DOHH2 (cell line): ENCODE results near the gene YPEL3.
"Not testable (repeated sequence)": the region's sequence is repeated elsewhere in the genome, so short reads cannot be mapped to it uniquely, and the experiment has no call there.

Source experiments
- H3F3A ChIP-seq: fragments of 200-600 bp; sonication (generic), shearing (Covaris generic); 2 replicates; pipeline ENCODE4 v1.6.0; 2016; ENCODE audit warnings: antibody characterized with exemption, mild to moderate bottlenecking; ENCODE audit not compliant: control insufficient read depth, insufficient read depth
- H3K27ac ChIP-seq: fragments of 200-600 bp; sonication (generic); 2 replicates; pipeline ENCODE4 v1.5.1; 2014; ENCODE audit warnings: low read depth, mild to moderate bottlenecking, low read length, moderate library complexity
- H3K27me3 ChIP-seq: fragments of 200-600 bp; sonication (generic); 2 replicates; pipeline ENCODE4 v1.6.1; 2014; ENCODE audit warnings: mild to moderate bottlenecking, low read length, mixed read lengths; ENCODE audit not compliant: control insufficient read depth
- H3K36me3 ChIP-seq: fragments of 200-600 bp; sonication (generic); 2 replicates; pipeline ENCODE4 v1.6.1; 2014; ENCODE audit warnings: mild to moderate bottlenecking, low read length, moderate library complexity, mixed read lengths; ENCODE audit not compliant: control insufficient read depth
- H3K4me1 ChIP-seq: fragments of 200-600 bp; sonication (generic); 2 replicates; pipeline ENCODE4 v1.6.1; 2014; ENCODE audit warnings: mild to moderate bottlenecking, low read length, mixed read lengths; ENCODE audit not compliant: control insufficient read depth
- H3K4me2 ChIP-seq: fragments of 200-600 bp; sonication (generic); 2 replicates; pipeline ENCODE4 v1.6.0; 2014; ENCODE audit warnings: mild to moderate bottlenecking, low read length, moderate library complexity
- H3K4me3 ChIP-seq: fragments of 200-600 bp; sonication (generic); 2 replicates; pipeline ENCODE4 v1.5.1; 2014; ENCODE audit warnings: mild to moderate bottlenecking, low read length, mixed read lengths
- H3K79me2 ChIP-seq: fragments of 200-600 bp; sonication (generic); 2 replicates; pipeline ENCODE4 v1.6.1; 2014; ENCODE audit warnings: mild to moderate bottlenecking, low read length, mixed read lengths; ENCODE audit not compliant: control insufficient read depth
- H3K9me2 ChIP-seq: fragments of 200-600 bp; sonication (generic); replicated peaks from 2 replicates; pipeline ENCODE4 v1.6.1; 2014; ENCODE audit warnings: mild to moderate bottlenecking, low read length, mixed read lengths; ENCODE audit not compliant: control insufficient read depth
- H3K9me3 ChIP-seq: fragments of 200-600 bp; sonication (generic); 2 replicates; pipeline ENCODE4 v1.6.1; 2014; ENCODE audit warnings: antibody characterized with exemption, low read length, mixed read lengths; ENCODE audit not compliant: control insufficient read depth, insufficient read depth
- H4K20me1 ChIP-seq: fragments of 200-600 bp; sonication (generic); 2 replicates; pipeline ENCODE4 v1.6.0; 2014; ENCODE audit warnings: low read depth, mild to moderate bottlenecking, antibody characterized with exemption, low read length, moderate library complexity; ENCODE audit not compliant: control insufficient read depth, insufficient read depth
- EZH2phosphoT487 ChIP-seq: fragments of 200-600 bp; sonication (generic); IDR thresholded peaks from 2 replicates; pipeline ENCODE4 v1.6.1; 2017; ENCODE audit warnings: borderline replicate concordance, mild to moderate bottlenecking, antibody characterized with exemption, low read length, moderate library complexity, mixed read lengths
- TF ChIP-seq, protein P1 (sequence below): fragments of 200-600 bp; sonication (generic); IDR thresholded peaks from one replicate; pipeline ENCODE4 v1.5.1; 2014; ENCODE audit warnings: antibody characterized with exemption, mild to moderate bottlenecking, low read depth, low read length; ENCODE audit not compliant: poor library complexity, severe bottlenecking

YPEL3 gene

DNA sequence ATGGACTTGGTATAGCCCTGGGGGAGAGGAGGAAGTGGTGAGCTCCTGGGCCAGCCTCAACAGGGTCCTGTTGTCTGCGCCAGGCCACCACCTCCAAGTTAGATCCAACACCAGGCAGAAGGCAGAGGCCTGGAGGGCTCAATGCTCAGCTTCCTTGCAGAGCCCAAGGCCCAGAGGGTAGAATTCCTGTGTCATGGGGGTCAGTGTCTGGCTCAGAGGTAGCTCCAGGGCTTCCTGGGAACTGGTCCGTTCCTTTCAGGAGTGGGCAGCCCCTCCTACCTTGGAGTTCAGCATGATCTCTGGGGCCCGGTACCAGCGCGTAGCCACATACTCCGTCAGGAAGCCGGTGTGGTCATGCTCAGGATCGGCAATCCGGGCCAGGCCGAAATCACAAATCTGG lies 21.8 kb upstream of the YPEL3 start:
- Histone ChIP-seq H3K27me3 (no peaks in the 10 kb centered on the region), H3K4me3 (no peak overlapping the region), H3K9me2 (no peaks in the 10 kb centered on the region), H3K4me2 (no peak overlapping the region), H3K9me3 (no peaks in the 10 kb centered on the region), H3K36me3 (peaks cover 28% of the 10 kb centered on the region), H4K20me1 (no peaks in the 10 kb centered on the region), H3K79me2 (peaks cover 5% of the 10 kb centered on the region), H3K4me1 (peaks cover 44% of the 10 kb centered on the region), H3K27ac (no peak overlapping the region), H3F3A (0 out of 2 replicates have a peak, but pooled peaks cover 5% of the 10 kb centered on the region)
- TF ChIP-seq EZH2phosphoT487: no peak
- TF ChIP-seq, protein P1, sequence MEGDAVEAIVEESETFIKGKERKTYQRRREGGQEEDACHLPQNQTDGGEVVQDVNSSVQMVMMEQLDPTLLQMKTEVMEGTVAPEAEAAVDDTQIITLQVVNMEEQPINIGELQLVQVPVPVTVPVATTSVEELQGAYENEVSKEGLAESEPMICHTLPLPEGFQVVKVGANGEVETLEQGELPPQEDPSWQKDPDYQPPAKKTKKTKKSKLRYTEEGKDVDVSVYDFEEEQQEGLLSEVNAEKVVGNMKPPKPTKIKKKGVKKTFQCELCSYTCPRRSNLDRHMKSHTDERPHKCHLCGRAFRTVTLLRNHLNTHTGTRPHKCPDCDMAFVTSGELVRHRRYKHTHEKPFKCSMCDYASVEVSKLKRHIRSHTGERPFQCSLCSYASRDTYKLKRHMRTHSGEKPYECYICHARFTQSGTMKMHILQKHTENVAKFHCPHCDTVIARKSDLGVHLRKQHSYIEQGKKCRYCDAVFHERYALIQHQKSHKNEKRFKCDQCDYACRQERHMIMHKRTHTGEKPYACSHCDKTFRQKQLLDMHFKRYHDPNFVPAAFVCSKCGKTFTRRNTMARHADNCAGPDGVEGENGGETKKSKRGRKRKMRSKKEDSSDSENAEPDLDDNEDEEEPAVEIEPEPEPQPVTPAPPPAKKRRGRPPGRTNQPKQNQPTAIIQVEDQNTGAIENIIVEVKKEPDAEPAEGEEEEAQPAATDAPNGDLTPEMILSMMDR: no peak

DNA sequence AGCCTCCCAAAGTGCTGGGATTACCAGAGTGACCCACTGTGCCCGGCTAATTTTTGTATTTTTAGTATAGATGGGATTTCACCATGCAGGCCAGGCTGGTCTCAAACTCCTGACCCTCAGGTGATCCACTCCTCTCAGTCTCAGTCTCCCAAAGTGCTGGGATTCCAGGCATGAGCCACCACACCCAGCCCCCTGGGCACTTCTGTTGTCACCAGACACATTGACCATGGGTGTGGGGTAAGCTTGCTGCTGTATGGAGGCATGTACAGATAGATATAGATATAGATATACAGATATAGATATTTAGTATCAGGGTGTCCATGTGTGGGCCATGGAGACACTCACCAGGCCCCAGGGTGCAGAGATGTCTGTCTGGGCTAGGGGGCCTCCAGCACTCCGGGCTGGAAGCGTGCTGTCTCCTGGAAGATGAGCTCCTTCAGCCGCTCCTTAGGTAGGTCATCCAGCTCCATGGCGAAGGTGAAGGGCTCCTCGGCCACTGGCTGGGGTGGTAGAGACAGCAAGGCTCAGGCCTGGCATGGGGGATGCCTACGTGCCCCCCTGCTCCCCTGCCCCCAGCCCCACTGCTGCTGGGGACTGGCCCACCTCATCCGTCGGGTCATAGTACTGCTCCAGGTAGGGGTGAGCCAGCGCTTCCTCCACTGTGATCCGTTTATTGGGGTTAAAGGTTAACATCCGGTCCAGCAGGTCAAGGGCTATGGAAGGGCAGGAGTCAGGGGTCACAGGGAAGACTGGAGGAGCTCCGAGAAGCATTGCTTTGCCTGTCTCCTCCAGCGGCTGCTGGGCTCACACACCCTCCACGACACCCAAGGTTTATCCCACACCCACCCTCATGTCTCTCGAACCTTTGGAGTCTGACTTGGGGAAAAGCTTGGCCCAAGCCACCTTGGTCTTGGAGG lies 20.5 kb upstream of the YPEL3 start:
- H3K4me3 ChIP-seq: no peak overlapping the region

DNA sequence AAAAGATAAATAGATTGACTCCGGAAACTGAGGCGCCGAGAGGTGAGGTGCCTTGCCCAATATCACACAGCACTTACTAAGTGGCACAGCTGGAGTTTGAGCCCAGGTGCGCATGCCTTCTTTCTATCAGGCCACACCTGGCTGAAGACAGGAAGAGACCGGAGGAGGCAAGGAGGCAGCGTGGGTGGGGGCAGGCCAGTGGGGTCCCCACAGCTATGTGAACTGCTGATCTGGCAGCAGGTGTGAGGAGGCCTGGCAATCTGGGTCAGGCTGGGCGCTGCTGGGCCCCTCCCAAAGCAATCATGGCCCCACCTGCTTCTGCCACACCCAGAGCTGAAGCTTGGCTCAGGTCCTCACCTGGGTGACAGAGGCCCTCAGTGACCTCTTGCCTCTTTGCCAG lies 19.2 kb upstream of the YPEL3 start:
- no peak overlapping the region for H3K4me3 ChIP-seq
- peak overlapping the region; percentile 37 for H3K4me2 ChIP-seq
- H3K9me3 ChIP-seq: no peaks in the 10 kb centered on the region
- no peaks in the 10 kb centered on the region for H4K20me1 ChIP-seq
- H3K36me3 ChIP-seq: peaks cover 27% of the 10 kb centered on the region
- H3K27me3 ChIP-seq: no peaks in the 10 kb centered on the region
- no peaks in the 10 kb centered on the region for H3K79me2 ChIP-seq
- no peaks in the 10 kb centered on the region for H3K9me2 ChIP-seq
- H3K4me1 ChIP-seq: peaks cover 28% of the 10 kb centered on the region
- 0 out of 2 replicates have a peak, but pooled peaks cover 5% of the 10 kb centered on the region for H3F3A ChIP-seq
- no peak for TF ChIP-seq EZH2phosphoT487
- TF ChIP-seq, protein P1: no peak
- H3K27ac ChIP-seq: no peak overlapping the region

More for the DNA sequence above, 20.5 kb upstream of the YPEL3 start:
- no peaks in the 10 kb centered on the region for H3K9me2 ChIP-seq
- no peaks in the 10 kb centered on the region for H3K27me3 ChIP-seq
- no peak for TF ChIP-seq EZH2phosphoT487
- TF ChIP-seq, protein P1: no peak
- H3F3A ChIP-seq: 0 out of 2 replicates have a peak, but pooled peaks cover 5% of the 10 kb centered on the region
- H3K27ac ChIP-seq: no peak overlapping the region
- H3K4me1 ChIP-seq: peaks cover 41% of the 10 kb centered on the region
- H3K79me2 ChIP-seq: no peaks in the 10 kb centered on the region
- no peaks in the 10 kb centered on the region for H4K20me1 ChIP-seq
- H3K9me3 ChIP-seq: no peaks in the 10 kb centered on the region
- peaks cover 31% of the 10 kb centered on the region for H3K36me3 ChIP-seq
- H3K4me2 ChIP-seq: no peak overlapping the region

DNA sequence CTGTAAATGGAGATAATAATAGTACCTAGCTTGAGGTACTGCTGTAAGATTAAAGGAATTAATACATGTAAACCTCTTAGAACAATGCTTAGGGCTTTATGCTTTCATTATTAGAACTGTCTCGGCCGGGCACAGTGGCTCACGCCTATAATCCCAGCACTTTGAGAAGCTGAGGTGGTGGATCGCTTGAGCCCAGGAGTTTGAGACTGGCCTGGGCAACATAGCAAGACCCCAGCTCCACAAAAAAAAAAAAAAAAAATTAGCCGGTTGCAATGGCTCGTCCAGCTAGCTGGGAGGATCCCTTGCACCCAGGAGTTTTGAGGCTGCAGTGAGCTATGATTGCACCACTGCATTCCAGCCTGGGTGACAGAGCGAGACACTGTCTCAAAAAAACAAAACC lies 18.8 kb upstream of the YPEL3 start:
- not testable (repeated sequence) for H3K9me2 ChIP-seq, H3K4me3 ChIP-seq, H3K79me2 ChIP-seq, H3K27ac ChIP-seq, H3K9me3 ChIP-seq, H3F3A ChIP-seq, H3K27me3 ChIP-seq, H4K20me1 ChIP-seq
- H3K36me3 ChIP-seq: peaks cover 27% of the 10 kb centered on the region
- H3K4me2 ChIP-seq: peak overlapping the region; percentile 37
- H3K4me1 ChIP-seq: peaks cover 24% of the 10 kb centered on the region
